Peyer's patch (tissue), 4 donors: ENCODE data around the gene NDUFS2. TPM values are rescaled to one million over a fixed set of nuclear protein-coding genes. Genes with fewer than 3 reads are reported as not detected.

Source experiments
- DNase-seq, 3 donors: peaks; one replicate each; pipeline ENCODE4 v3.0.0-alpha.2; 2017 to 2019
- H3K27ac ChIP-seq, 4 donors: fragments of 200-600 bp; sonication (generic); one replicate each; pipeline ENCODE4 v1.5.1; 2016 to 2019
- H3K27me3 ChIP-seq, 2 donors: fragments of 200-600 bp; sonication (generic); one replicate each; pipeline ENCODE4 v1.5.1; 2019
- H3K36me3 ChIP-seq, 3 donors: fragments of 200-600 bp; sonication (generic); one replicate each; pipeline ENCODE4 v1.5.1; 2016 to 2019
- H3K4me1 ChIP-seq, 4 donors: fragments of 200-600 bp; sonication (generic); one replicate each; pipeline ENCODE4 v1.5.1; 2016 to 2019
- H3K4me3 ChIP-seq, 4 donors: fragments of 200-600 bp; sonication (generic); 1 replicate in 3 of 4; 2 replicates in 1 of 4; pipeline ENCODE4 v1.5.1; 2016 to 2019; ENCODE audit warnings: mild to moderate bottlenecking in 1 of 4
- H3K9me3 ChIP-seq, 4 donors: fragments of 200-600 bp; sonication (generic); one replicate each; pipeline ENCODE4 v1.5.1; 2016 to 2019; ENCODE audit warnings: mild to moderate bottlenecking in 1 of 4
- CTCF ChIP-seq, 6 experiments: fragments of 450-650 bp in 4 of 6; fragments of 200-600 bp in 2 of 6; sonication (generic) in 1 of 6; IDR thresholded peaks; one replicate each; pipeline ENCODE4 v1.5.1; 2017 to 2019; ENCODE audit warnings: antibody characterized with exemption in 6 of 6, mild to moderate bottlenecking in 3 of 6, moderate library complexity in 1 of 6
- POLR2A ChIP-seq, 2 donors: fragments of 450-650 bp; IDR thresholded peaks; one replicate each; pipeline ENCODE4 v1.5.1; 2017; ENCODE audit warnings: antibody characterized with exemption in 2 of 2, mild to moderate bottlenecking in 2 of 2, moderate library complexity in 2 of 2
- total RNA-seq, 4 donors: library from RNA; depleted of rRNA; stranded (reverse); fragments of >200 nt; gene quantifications; one replicate each; pipeline ENCODE4 v1.1.0, GENCODE V29; 2016

Gene NDUFS2
- total RNA-seq, 4 donors from 2014 or later, result 157 to 192 (median 176) TPM

GRCh38 chr1:161190962-161191521, 11.1 kb upstream of the NDUFS2 start:
- no peak for TF ChIP-seq CTCF (IDR thresholded peaks at IDR 0.05)
- no peak for TF ChIP-seq POLR2A (IDR thresholded peaks at IDR 0.05)
- Histone ChIP-seq H3K4me1 (peaks cover 0 to 19% (median 7%) of the 10 kb centered on the region in 4 donors), H3K4me3 (no peak overlapping the region), H3K36me3 (no peaks in the 10 kb centered on the region), H3K27ac (no peak overlapping the region), H3K27me3 (no peaks in the 10 kb centered on the region), H3K9me3 (no peaks in the 10 kb centered on the region)
- DNase-seq, result no peak

GRCh38 chr1:161191971-161192370, 10.2 kb upstream of the NDUFS2 start:
- no peaks in the 10 kb centered on the region for H3K27me3 ChIP-seq
- peaks cover 0 to 12% (median 7%) of the 10 kb centered on the region in 4 donors for H3K4me1 ChIP-seq
- no peak for DNase-seq
- H3K36me3 ChIP-seq, result no peaks in the 10 kb centered on the region
- no peaks in the 10 kb centered on the region for H3K9me3 ChIP-seq
- no peak overlapping the region for H3K4me3 ChIP-seq
- TF ChIP-seq POLR2A (IDR thresholded peaks at IDR 0.05) (no peak), CTCF (IDR thresholded peaks at IDR 0.05) (no peak)
- no peak overlapping the region for H3K27ac ChIP-seq

- peak overlapping the region in 1 of 4 donors; percentile 12 for H3K27ac ChIP-seq
- H3K4me3 ChIP-seq, result no peak overlapping the region
- no peaks in the 10 kb centered on the region for H3K36me3 ChIP-seq
- DNase-seq, result peak in 2 of 3 donors; percentile 63 to 88
- no peaks in the 10 kb centered on the region for H3K27me3 ChIP-seq
- TF ChIP-seq POLR2A (IDR thresholded peaks at IDR 0.05) (no peak), CTCF (IDR thresholded peaks at IDR 0.05) (peak; percentile 80 to 90 (median 84))
- H3K4me1 ChIP-seq, result peaks cover 0 to 12% (median 7%) of the 10 kb centered on the region in 4 donors
- H3K9me3 ChIP-seq, result no peaks in the 10 kb centered on the region
Measured at GRCh38 chr1:161192476-161193465, 9.4 kb upstream of the NDUFS2 start.

- Histone ChIP-seq H3K27ac (peak overlapping the region in 1 of 4 donors; percentile 5), H3K36me3 (no peaks in the 10 kb centered on the region), H3K4me3 (no peak overlapping the region), H3K9me3 (no peaks in the 10 kb centered on the region), H3K27me3 (no peaks in the 10 kb centered on the region), H3K4me1 (peaks cover 0 to 14% (median 9%) of the 10 kb centered on the region in 4 donors)
- TF ChIP-seq POLR2A (IDR thresholded peaks at IDR 0.05) (no peak), CTCF (IDR thresholded peaks at IDR 0.05) (no peak)
- no peak for DNase-seq
Measured at GRCh38 chr1:161193561-161194235, 8.5 kb upstream of the NDUFS2 start.

GRCh38 chr1:161195171-161195570, 7.0 kb upstream of the NDUFS2 start:
- no peaks in the 10 kb centered on the region for H3K36me3 ChIP-seq
- peaks cover 0 to 22% (median 9%) of the 10 kb centered on the region in 4 donors for H3K4me1 ChIP-seq
- TF ChIP-seq POLR2A (IDR thresholded peaks at IDR 0.05) (no peak), CTCF (IDR thresholded peaks at IDR 0.05) (no peak)
- no peaks in the 10 kb centered on the region for H3K9me3 ChIP-seq
- H3K27me3 ChIP-seq, result no peaks in the 10 kb centered on the region
- H3K27ac ChIP-seq, result peak overlapping the region in 2 of 4 donors; percentile 8 to 44
- peak in 1 of 3 donors; percentile 34 for DNase-seq
- no peak overlapping the region for H3K4me3 ChIP-seq
